ENCODE results near the gene NTRK2.

Gene NTRK2

GRCh38 chr9:85021686-85022085, 352.2 kb downstream of the NTRK2 start:
- DNase-seq (ENCODE audit: low read depth) = no peak
- no peak overlapping the region for H3K4me3 ChIP-seq (ENCODE audit: low read depth, low read length)
- no peak for TF ChIP-seq CTCF (IDR thresholded peaks at IDR 0.05; ENCODE audit: low read depth, low read length, missing control alignments)
- in situ Hi-C loops (cut with HindIII; ENCODE audit: low sequenced_read_pairs) = no loop called here

GRCh38 chr9:85024374-85024773, 354.8 kb downstream of the NTRK2 start:
- H3K4me3 ChIP-seq (ENCODE audit: low read depth, low read length) = no peak overlapping the region
- in situ Hi-C loops (cut with HindIII; ENCODE audit: low sequenced_read_pairs) = no loop called here
- no peak for DNase-seq (ENCODE audit: low read depth)
- TF ChIP-seq CTCF (IDR thresholded peaks at IDR 0.05; ENCODE audit: low read depth, low read length, missing control alignments) = no peak

GRCh38 chr9:85025638-85026037, 356.1 kb downstream of the NTRK2 start:
- TF ChIP-seq CTCF (IDR thresholded peaks at IDR 0.05; ENCODE audit: low read depth, low read length, missing control alignments) = no peak
- in situ Hi-C loops (cut with HindIII; ENCODE audit: low sequenced_read_pairs) = no loop called here
- DNase-seq (ENCODE audit: low read depth) = no peak
- no peak overlapping the region for H3K4me3 ChIP-seq (ENCODE audit: low read depth, low read length)

GRCh38 chr9:85027870-85028269, 358.3 kb downstream of the NTRK2 start:
- in situ Hi-C loops (cut with HindIII; ENCODE audit: low sequenced_read_pairs) = no loop called here
- DNase-seq (ENCODE audit: low read depth) = no peak
- no peak overlapping the region for H3K4me3 ChIP-seq (ENCODE audit: low read depth, low read length)
- TF ChIP-seq CTCF (IDR thresholded peaks at IDR 0.05; ENCODE audit: low read depth, low read length, missing control alignments) = no peak

GRCh38 chr9:85030316-85030715, 360.8 kb downstream of the NTRK2 start:
- in situ Hi-C loops (cut with HindIII; ENCODE audit: low sequenced_read_pairs) = no loop called here
- H3K4me3 ChIP-seq (ENCODE audit: low read depth, low read length) = no peak overlapping the region
- TF ChIP-seq CTCF (IDR thresholded peaks at IDR 0.05; ENCODE audit: low read depth, low read length, missing control alignments) = no peak
- no peak for DNase-seq (ENCODE audit: low read depth)

- no peak for DNase-seq (ENCODE audit: low read depth)
- in situ Hi-C loops (cut with HindIII; ENCODE audit: low sequenced_read_pairs) = no loop called here
- H3K4me3 ChIP-seq (ENCODE audit: low read depth, low read length) = no peak overlapping the region
- no peak for TF ChIP-seq CTCF (IDR thresholded peaks at IDR 0.05; ENCODE audit: low read depth, low read length, missing control alignments)
Observed at GRCh38 chr9:85036496-85036895, 367.0 kb downstream of the NTRK2 start.

- in situ Hi-C loops (cut with HindIII; ENCODE audit: low sequenced_read_pairs) = no loop called here
- DNase-seq (ENCODE audit: low read depth) = no peak
- H3K4me3 ChIP-seq (ENCODE audit: low read depth, low read length) = no peak overlapping the region
- no peak for TF ChIP-seq CTCF (IDR thresholded peaks at IDR 0.05; ENCODE audit: low read depth, low read length, missing control alignments)
Observed at GRCh38 chr9:85038061-85038460, 368.5 kb downstream of the NTRK2 start.
